ENCODE measurements around the gene TBCK.
"Not testable (repeated sequence)": the region's sequence is repeated elsewhere in the genome, so short reads cannot be mapped to it uniquely, and the experiment has no call there.

The TBCK gene

DNA sequence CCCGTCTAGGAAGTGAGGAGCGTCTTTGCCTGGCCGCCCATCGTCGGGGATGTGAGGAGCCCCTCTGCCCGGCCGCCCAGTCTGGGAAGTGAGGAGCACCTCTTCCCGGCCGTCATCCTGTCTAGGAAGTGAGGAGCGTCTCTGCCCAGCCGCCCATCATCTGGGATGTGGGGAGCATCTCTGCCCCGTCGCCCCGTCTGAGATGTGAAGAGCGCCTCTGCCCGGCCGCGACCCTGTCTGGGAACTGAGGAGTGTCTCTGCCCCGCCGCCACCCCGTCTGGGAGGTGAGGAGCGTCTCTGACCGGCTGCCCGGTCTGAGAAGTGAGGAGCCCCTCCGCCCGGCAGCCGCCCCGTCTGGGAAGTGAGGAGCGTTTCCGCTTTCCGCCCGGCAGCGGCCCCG, 5.2 kb upstream of the TBCK start:
- not testable (repeated sequence) for DNase-seq

DNA sequence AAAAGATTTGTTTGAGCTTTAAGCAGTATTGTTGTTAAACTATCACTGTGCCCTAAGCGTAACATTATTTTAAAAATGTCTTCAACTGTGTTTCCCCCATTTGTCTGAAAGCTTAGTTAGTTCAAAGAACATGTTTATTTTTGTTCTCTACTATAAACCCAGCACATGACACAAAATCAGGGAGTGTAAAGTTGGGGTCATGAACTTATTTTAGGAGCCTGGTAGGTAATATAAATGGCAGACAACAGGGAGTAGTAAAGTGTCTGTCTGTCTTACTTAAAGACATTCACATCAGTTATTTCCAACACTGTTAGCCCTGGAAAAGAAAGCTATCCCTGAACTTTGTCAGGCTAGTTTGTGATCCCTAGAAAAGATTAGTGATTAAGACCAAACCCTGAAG, 4.2 kb upstream of the TBCK start:
- DNase-seq = no peak

DNA sequence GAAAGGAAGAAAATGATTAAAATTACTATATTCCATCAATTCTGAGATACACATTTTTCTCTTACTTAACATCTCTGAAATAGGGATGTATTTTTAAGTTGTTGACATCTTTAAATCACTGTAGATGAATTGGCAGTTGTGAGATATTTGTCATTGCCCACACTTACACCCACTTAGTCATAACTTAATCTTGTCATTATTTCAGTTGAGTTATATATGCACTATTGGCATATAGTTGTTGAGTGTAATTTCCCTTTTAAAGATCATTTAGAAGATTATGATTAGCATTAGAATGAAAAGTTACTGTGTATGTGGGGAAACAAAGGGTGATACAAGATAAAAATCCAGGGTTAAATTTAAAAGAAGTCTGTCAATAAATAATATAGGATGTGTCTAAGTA, 2.5 kb upstream of the TBCK start:
- DNase-seq = no peak

DNA sequence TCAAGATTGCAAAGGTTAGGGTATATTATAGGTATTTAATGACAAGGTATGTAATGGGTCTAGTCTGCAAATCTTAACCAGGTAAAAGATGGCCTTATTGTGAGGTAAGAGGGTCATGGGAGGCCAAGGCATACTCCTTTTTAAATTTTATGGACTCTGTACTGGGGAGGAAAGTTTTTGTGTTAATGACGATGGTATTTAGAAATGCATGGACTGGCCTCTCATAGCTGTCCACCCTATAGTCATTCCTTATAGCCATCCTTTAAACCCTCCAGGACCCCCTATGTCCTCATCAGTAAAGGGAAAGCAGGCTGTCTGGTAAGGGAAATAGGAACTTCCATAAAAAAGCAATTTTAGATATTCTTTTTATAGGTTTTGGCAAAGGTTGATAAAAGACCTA, 1.8 kb upstream of the TBCK start:
- no peak for DNase-seq

DNA sequence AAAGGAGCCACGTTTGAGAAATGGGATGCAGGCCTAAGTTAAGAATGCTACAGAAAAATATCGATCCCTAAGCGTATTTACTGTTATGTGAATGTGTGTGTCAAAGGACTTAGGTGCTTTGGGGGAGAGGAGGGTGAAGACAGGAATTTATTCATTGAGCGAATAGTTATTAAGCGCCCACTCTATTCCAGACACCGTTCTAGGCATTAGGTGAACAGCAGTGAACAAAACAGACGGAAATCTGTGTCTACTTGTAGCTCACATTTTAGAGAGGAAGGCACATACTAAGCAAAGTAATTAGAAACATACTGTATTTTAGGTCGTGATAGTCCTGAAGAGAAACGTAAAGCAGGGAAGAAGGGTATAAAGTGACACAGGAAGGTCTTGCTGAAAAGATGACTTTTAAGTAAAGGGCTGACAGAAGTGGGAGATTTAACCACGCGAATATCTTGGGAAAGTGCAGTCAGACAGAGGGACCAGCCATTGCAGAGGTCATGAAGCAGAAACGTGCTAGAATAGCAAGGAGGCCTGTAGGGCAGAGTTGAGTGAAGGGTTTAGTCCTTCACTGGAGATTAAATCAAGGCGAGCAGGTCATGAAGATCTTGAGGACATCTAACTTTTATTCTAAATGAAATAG, 882 bp upstream of the TBCK start:
- no peak for DNase-seq

DNA sequence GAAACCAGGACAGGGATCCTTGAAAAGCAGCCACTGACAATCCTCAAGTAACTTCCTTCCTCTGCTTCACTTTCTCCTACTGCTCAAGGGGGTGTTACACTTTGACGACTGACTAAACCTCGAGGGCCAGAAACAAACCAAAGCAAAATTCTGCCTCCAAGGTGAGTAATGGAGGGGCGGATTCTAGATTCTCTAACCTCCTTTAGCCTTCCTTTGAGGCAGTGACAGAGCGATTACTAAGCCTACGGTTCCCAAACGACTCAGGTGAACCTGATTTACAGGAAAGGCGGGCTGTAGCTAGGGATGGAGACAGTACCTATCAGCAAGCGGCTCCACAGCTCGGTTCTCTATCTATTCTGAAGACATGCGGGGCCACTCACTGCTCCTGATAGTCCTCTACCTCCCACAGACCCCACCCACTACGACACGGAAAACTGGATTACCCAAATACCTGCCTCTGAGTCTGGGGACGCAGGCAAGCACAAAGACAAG, 487 bp downstream of the TBCK start:
- no peak for DNase-seq

DNA sequence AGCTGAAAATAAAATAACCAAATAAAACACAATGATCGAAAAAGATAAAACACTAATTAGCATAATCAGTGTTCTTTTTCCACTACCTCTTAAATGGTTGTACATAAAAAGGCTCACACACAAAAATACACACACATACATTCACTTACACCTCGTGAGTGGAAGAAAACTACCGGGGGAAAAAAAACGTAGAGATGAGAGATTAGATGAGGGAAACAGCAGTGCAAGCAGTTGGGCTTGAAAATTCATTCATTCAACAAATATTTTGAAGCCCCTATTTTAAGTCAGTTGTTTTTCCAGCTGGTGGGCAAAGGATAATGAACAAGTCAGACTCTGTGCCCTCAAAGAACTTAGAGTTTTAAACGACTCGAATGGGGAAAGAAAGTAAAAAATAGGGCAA, 1.0 kb downstream of the TBCK start:
- DNase-seq = no peak

DNA sequence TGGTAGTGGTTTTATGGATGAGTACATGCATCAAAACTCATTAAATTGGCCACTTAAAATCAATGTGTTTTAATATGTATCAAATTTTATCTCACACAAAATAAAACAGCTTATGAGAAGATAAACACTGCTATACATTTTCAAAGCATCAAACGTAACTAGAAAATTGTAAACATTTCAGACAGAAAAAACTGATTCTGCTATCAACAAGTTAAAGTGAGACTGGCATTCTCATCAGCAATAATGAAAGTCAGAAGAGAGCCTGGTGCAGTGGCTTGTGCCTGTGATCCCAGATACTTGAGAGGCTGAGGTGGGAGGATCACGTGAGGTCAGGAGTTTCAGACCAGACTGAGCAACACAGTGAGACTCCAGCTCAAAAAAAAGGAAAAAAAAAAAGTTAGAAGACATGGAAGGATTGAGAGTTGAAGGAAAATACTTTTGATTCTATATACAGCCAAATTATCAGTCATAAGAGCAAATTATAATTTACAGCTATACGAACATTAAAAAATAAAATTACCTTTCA, 2.9 kb downstream of the TBCK start:
- DNase-seq = no peak

DNA sequence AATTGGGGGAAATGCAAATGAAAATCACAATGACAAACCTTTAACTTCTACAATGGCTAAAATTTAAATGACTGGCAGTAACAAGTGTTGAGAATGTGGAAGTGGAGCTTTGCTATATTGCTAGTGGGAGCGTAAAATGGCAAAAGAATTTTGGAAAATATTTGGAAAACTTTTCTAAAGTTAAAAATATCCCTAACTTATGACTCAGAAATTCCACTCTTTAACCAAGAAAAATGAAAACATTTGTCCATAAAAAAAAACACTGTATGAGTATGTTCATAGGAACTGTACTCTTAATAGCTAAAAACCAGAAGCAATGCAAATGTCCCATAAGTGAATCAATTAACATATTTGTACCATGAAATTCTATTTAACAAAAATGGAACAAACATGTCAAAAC, 3.6 kb downstream of the TBCK start:
- no peak for DNase-seq

DNA sequence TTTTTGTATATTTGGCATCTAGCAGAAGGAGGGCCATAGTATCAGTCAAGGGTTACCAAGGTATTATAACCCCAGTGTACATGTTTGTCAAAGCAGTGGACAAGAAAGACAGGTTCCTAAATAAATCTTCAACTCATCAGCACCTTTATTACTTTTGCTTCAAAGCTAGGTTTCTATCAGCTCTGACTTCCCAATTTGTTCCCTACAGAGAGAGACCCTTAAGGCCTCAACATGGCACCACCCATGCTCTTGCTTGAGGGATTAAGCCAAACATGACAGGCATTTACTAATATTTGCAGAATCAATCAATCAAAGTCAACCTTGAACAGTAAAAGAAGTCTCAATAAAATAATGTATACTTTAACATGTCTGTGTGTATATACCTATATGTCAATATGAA, 9.4 kb downstream of the TBCK start:
- no peak for DNase-seq

DNA sequence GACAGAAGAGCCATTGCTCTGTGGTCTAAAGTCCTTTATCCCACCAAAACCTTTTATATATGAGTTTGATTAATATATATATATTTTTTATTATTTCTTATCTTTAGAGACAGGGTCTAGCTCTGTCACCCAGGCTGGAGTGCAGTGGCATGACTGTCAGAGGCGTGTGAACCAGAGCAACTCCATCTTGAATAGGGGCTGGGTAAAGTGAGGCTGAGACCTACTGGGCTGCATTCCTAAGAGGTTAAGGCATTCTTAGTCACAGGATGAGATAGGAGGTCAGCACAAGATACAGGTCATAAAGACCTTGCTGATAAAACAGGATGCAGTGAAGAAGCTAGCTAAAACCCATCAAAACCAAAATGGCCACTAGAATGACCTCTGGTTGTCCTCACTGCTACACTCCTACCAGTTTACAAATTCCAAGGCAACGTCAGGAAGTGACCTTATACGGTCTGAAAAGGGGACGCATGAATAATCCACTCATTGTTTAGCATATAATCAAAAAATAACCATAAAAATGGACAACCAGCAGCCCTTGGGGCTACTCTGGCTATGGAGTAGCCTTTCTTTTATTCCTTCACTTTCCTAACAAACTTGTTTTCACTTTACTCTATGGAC, 10.5 kb downstream of the TBCK start:
- DNase-seq = no peak

DNA sequence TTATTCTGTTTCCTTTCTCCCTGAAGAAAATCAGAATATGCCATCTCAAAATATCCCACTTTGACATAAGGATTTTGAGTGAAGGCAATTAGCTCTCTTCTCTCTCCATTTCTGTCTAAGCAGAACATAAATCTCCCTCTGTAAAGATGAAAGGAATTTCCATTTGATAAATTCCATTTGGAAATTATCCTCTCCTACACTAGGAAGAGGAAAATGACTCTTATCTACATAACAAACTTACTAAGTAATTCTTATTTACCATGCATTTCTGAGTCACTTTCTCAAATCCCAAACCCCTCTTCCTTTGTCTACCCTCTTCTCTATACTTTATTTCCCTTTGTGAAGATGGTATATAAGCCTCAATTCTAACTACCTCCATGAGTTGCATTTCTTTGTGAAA, 11.4 kb downstream of the TBCK start:
- no peak for DNase-seq

DNA sequence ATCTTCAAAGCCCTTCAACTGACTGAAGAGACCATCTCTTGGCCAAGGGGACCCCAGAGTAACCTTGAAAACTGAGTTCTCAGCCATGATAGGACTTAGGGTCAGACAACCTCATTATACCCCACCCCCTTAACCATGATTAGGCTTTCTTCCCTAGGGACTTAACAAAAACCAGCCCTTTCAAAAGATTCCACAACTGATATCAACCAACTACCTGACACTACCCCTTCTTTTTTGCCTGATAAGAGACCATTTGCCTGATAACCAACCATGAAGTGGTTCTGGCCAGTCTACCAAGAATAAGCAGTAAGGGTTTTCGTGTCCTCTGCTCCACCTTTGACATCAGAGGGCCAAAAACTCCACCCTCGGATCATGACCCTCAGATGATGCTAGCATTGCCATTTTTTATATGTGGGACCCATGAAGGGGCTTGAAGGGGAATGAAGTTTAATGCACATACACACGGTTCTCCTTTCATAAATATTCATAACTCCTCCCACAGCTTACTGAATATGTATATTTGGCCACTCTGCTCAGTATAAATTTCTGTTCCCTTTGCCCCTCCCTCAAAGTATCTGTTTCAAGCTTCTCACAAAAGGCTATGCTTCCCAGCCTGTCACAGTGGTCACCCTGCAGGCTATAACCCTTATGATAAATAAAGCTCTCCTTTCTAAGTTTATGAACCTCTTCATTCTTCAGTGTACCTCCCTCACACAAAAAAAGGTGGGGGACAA, 12.3 kb downstream of the TBCK start:
- DNase-seq = no peak

DNA sequence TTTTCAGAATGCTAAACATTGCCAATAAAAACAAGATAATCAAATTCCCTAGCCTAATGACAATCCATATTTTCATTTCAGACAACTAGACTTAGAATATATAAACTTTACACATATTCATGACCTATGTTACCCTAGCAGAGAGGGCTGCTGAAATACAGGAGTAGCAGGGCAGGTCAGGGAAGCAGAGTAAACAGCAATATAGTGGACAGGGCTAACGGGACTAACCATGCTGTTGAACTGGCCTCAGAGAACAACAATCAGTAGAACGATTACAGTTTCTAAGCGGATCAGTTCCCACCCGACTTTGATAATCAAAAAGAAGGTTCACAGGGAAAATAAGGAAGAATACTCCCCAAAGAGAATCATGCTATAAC, 14.0 kb downstream of the TBCK start:
- no peak for DNase-seq

DNA sequence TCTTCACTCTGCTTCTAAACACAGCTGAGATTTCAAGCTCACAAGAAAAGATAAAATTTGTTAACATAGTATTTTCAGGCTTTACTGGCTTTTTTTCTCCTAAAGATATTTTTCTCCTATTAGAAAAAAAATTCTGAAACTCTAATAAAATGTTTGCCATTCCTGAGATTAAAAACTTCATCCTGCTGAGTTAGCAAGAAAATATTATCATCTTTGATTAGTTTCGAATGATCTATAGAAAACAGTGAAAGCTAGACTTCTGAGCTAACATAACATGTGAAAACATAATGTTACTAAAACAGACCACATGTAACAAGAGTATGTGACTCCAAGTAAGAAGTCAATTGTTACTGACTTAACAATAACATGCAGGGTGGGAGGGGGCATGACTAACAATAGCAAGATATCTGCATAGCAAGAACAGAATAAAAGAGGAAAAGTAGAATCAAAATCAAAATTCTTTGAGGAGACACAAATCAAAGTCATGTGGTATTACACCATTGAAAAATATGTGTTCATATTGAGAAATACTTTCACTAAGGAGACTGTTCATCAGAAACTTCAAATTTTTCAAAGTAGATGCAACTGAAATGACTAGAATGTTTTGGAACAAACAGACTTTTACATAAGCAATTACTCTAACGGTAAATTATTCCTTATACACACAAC, 14.5 kb downstream of the TBCK start:
- DNase-seq = no peak

DNA sequence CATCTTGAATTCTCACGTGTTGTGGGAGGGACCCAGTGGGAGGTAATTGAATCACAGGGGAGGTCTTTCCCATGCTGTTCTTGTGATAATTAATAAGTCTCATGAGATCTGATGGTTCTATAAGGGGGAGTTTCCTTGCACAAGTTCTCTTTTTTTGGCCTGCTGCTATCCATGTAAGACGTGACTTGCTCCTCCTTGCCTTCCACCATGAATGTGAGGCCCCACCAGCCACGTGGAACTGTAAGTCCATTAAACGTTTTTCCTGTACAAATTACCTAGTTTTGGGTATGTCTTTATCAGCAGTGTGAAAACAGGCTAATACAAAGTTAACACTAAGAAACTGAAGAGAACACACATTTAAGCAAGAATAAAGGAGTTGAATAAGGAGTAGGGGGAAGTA, 16.0 kb downstream of the TBCK start:
- no peak for DNase-seq

DNA sequence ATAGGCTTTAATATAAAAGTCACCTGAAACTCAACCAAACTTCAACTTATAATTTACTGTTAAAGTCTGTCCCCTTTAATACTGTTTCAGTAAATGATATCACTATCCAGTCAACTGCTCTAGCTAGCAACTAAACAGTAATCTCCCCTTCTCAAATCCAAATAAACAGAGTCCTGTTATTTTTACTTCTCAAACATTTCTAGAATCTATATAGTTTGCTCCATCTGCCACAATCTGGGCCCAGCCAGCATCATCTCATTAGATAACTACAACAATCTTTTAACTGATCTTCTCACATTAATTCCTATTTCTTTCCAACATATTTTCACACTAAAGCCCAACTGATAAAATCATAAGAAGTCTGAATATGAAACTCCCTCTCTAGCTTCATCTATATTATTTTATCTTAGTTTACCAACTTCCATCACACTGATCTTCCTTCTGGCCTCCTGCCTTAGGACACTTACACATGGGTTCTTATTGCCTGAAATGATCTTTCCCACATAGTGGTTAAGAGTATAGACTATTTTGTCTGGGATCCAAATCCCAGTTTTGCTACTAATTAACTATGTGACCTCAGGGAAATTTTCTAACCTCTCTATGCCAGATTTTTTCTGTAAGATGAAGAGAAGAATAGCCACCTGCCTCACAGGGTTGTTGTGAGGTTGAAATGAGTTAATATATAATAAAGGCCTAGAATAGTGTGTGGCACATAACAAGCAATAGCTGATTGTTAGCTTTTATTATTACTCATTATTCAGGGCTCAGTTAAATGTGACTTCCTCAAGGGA, 18.6 kb downstream of the TBCK start:
- DNase-seq = no peak

DNA sequence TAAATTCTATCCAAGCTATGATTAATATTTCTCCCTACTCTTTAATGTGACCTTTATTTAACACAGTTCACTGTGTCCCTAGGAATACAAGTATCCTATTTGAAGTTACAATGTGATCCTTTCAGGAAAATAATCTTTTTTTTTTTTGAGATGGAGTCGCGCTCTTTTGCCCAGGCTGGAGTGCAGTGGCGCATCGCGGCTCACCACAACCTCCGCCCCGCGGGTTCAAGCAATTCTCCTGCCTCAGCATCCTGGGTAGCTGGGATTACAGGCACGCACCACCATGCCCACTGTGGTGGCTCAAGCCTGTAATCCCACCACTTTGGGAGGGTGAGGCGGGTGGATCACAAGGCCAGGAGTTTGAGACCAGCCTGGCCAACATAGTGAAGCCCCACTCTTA, 21.9 kb downstream of the TBCK start:
- DNase-seq = no peak

DNA sequence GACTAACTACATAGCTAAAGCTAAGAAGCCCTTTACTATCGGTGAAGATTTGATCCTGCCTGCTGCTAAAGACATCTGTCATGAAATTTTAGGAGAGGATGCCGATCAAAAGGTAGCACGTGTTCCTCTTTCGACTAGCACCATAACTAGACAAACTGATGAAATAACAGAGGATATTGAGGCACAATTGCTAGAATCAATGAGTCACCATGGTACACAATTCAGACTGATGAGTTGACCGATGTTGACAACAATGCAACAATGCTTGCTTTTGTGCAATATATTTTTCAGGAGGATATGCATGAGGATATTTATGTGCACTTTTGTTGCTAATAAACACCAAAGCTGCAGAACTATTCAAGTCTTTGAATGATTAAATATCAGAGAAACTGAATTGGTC, 24.3 kb downstream of the TBCK start:
- no peak for DNase-seq

DNA sequence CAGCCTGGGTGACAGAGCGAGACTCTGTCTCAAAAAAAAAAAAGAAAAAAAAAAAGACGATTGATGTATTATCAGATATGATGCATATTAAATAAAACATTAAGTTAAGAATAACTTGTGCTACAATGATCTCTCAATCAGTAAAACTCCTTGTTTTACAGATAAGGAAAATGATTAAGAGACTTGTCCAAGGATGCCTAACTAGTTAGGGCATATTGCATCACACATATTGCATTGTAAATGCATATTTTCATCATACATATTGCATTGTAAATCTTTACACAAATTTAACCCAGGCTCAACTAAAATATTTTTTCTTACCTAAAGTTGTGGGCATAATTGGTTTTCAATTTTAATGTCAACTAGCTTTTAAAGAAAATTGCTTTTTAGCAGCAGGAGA, 26.3 kb downstream of the TBCK start:
- DNase-seq = no peak

DNA sequence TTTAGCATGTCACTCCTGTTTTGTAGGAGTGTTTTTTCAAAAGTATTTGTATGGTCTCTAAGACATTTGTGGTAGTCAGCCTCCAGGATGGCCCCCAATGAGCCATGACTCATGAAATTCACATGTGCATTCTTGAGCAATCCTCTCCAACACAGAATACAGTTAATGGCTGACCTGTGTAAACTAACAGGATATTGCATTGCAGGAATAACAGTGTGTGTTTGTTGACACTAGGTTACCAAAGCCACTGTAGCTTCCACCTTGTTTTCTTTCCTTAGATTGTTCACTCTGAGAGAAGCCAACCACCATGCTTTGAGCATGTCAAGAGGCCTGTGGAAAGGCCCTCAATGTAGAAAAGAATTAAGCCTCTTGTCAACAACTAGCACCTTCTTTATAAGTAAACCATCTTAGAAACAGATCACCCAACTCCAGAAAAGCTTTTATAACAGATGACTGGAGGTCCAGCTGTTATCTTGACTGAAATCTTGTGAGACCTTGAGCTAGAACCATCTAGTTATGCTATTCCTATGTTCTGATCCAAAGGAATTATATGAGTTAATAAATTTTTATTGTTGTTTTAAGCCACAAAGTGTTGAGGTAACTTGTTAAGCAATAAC, 28.5 kb downstream of the TBCK start:
- no peak for DNase-seq

DNA sequence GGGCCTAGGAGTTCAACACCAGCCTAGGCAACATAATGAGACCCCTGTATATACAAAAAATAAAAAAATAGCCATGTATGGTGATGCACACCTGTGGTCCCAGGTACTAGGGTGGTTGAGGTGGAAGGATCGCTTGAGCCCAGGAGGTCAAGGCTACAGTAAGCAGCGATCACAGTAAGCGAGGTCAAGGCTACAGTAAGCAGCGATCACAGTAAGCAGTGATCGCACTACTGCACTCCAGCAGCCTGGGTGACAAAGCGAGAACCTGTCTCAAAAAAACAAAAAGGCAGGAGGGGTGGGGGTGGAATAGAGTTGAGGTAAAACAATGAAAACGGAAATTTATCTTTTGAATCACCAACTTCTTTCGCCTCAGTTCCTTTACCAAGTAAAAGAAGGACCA, 29.4 kb downstream of the TBCK start:
- DNase-seq = no peak

Measured in GOT3 (cell line).